Stimulated activated CD8-positive, alpha-beta memory T cell treated with anti-CD3 and anti-CD28 coated beads, Interleukin-2, amount 100 ng/mL, for 1 hour (primary cell): ENCODE data around the gene SPDYE3.
A peak's percentile ranks its signal among the peaks of the same experiment; 100 is the strongest.
"Not testable (repeated sequence)": the region's sequence is repeated elsewhere in the genome, so short reads cannot be mapped to it uniquely, and the experiment has no call there.

ENCODE experiments used
- DNase-seq, 2 donors: peaks; one replicate each; pipeline ENCODE4 v3.0.0-alpha.2; 2020; ENCODE audit warnings: low read depth in 2 of 2

The SPDYE3 gene

GRCh38 chr7:100288258-100288657 lies 19.2 kb upstream of the SPDYE3 start:
- not testable (repeated sequence) for DNase-seq

GRCh38 chr7:100292162-100292561 lies 15.3 kb upstream of the SPDYE3 start:
- DNase-seq = not testable (repeated sequence)

DNA sequence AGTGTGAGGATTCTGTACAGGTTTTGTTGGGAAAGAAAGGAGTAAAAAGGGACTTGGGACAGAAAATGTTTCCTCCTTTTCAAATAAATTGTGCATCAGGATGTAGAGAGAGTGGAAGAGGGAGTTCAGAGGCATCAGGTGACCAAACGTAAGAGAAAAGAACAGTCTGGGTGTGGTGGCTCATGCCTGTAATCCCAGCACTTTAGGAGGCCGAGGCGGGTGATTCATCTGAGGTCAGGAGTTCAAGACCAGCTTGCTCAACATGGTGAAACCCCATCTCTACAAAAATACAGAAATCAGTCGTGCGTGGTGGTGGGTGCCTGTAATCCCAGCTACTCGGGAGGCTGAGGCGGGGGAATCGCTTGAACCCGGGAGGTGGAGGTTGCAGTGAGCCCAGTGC lies 12.2 kb upstream of the SPDYE3 start:
- not testable (repeated sequence) for DNase-seq

DNA sequence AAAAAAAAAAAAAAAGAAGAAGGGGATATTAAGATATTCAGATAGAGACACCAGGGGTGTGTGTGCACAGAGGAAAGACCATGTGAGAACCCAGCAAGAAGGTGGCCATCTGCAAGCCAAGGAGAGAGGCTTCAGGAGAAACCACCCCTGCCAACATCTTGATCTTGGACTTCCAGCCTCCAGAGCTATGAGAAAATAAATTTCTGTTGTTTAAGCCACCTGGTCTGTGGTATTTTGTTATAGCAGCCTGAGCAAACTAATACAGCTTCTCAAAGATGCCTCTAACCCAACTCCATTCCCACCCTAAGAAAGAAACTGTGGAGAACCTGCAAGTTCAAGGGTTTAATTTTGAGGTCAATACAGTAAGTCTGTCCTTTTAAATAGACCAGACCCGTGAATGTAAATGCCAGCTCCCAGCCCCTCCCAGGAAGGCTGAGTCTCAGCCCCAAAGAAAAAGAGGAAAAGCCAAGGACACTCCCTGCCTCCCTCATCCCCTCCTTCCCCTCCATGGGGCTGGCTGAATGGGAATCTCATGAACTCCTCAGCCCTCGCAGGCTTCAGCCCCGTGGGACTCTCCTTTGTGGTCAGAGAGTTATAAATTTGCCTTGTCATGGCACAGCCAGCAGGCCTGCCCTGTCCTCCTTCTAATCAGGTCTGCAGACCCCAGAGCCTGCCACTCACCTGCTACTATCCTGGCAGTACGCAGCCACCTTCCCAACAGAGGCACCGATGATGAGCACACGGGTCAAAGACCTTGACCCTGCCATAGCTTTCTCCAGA lies 9.5 kb upstream of the SPDYE3 start:
- DNase-seq = not testable (repeated sequence)

GRCh38 chr7:100298632-100298895 lies 8.9 kb upstream of the SPDYE3 start:
- not testable (repeated sequence) for DNase-seq

DNA sequence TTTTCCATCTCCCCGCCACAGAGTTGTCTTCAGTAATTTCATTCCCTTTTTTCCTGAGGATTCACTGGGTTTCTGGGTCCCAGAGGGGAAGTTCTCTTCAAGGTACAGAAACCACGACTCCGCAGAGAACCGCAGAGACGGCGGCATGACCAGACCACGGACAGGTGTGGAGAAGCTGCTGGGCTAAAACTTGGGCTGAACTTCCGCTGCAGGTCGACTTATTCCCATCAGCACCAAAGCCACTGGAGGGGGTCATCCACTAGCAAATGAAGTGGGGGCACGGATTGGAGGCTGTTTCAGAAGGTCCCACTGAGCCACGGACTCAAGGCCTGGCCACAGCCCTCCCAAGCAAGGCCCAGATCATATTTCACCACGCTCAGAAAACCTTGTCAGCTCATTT lies 3.0 kb upstream of the SPDYE3 start:
- DNase-seq = not testable (repeated sequence)

DNA sequence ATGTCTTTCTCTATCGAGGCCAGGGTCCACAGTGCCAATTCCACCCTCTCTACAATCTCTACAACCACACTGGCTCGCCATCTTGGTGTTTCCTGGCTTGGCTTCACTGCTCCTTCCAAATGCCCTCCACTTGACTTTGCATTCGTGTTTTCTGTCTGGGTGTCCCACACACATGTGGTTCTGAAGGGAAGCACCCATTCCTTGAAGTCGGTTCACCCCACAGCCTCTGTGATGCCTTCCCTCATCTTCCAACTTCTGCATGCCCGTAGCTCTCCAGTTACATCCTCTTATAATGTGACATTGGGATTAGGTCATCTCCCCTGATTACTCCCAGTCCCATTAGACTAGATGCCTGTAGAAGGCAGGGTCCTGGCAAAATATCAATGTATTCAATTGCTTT lies 10.8 kb downstream of the SPDYE3 start:
- DNase-seq = not testable (repeated sequence)

DNA sequence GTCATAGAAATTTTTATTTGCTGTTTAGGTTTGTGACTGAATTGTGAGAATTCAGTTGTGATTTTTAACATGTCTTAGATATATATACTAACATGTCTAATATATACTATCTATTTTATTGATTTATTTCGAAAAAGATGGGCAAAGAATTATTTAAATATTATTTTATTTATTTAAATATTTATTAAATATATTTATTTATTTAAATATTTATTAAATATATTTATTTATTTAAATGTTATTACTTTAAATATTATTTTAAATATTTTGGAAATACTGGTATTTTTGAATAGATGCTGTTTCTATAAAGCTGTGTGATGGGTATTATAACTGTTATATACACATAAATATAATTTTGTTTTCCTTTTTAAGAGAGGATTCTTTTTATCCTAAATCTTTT lies 14.1 kb downstream of the SPDYE3 start:
- DNase-seq = not testable (repeated sequence)

DNA sequence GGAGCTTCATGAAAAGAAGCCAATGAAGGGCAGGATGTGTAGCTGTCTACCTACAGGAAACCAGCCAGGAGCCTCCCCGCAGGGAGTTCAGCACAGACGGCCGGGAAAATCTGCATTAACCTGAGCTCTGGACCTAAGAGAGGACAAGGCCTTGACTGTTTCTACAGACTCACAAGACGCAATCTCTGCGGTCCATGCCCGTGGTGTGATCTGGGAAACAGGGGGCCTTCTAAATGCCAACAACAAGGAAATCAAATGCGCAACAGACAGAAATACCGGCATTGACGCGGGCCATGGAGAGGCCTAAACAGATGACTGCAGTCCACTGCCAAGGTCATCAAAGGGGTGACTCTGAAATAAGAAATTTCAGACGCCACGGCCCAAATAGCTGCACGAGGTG lies 16.7 kb downstream of the SPDYE3 start:
- DNase-seq = not testable (repeated sequence)

GRCh38 chr7:100325671-100326070 lies 18.2 kb downstream of the SPDYE3 start:
- DNase-seq = not testable (repeated sequence)

GRCh38 chr7:100326914-100327313 lies 19.4 kb downstream of the SPDYE3 start:
- DNase-seq = not testable (repeated sequence)

DNA sequence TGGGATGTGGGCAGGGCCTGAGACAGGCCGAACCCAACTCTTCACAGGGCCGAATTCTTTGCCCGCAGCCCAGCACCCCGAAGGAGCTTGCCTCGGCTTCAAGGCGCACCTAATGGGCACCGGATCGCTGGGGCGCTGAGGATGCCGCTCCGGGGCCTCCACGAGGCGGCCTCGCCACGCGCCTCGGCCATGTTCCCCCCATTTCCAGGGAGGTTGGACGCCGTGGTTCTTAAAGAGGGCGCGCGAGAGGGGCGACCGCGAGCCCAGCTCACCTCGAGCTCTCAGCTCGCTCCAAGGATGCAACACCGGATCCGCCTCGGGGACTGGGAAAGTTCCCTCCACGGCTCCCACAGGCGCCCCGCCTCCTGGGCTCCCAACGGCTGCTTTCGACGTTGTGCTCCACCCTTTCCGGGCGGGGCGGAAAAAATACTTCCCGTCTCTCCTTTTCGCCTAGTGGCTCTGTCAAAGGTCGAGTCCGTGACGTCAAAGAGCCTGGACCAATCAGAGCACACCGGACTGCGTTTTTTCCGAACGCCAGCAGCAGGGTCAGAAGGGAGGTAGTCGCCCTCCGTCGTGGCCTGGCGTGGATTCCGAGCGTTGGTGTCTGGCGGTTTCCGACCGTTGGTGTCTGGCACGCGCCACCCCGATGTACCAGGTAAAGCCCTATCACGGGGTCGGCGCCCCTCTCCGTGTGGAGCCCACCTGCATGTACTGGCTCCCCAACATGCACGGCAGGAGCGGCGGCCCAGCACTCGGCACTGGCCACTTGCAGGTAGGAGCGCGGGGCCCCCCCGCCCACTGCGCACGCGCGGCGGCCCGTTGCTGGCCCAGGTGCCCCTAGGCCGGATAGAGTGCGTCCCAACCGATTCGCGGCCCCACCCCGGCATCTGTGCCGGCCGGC lies 28.3 kb downstream of the SPDYE3 start:
- DNase-seq = peak; percentile 70 to 73

DNA sequence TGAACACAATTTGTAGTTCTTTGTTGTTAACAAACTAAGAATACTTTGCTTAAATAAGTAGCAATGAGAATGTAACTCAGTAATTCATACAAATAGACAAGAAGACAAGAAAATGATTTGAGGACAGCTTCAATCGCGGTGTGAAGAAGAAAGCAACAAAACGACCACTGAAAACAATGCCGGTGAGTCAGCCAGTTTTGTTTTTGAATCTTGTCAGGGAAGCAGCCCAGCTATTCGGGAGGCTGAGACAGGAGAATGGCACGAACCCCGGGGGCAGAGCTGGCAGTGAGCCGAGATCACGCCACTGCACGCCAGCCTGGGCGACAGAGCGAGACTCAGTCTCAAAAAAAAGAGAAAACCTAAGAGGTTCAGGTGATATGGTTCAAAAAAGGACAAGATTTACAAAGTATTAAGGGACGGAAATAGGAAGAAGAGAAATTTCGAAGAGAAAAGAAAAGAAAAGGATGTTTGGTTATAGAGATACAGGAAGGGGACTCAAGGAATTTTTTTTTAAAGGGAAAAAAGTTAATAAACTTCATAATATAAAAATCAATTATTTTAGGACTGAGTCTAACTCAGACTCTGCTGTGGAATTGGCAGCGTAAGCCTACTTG lies 30.7 kb downstream of the SPDYE3 start:
- DNase-seq = not testable (repeated sequence)

- not testable (repeated sequence) for DNase-seq
Measured at GRCh38 chr7:100341286-100341685, 33.8 kb downstream of the SPDYE3 start.

DNA sequence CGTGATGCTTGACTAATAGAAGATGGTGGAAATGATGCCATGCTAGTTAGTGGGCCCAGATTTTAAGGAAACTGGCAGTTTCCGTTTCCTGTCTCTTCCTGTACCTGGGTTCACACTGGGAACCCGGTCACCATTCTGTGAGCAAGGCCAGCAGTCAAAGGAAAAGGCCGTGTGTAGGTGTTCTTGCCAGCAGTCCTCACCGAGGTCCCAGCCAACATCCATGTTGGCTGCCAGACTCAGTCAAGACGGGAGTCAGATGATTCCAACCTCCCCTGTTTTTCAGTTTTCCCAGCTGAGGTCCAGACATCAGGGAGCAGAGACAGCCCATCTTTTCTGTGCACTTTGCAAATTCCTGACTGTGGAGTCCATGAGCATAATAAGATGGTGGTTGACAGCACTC lies 35.3 kb downstream of the SPDYE3 start:
- DNase-seq = no peak

DNA sequence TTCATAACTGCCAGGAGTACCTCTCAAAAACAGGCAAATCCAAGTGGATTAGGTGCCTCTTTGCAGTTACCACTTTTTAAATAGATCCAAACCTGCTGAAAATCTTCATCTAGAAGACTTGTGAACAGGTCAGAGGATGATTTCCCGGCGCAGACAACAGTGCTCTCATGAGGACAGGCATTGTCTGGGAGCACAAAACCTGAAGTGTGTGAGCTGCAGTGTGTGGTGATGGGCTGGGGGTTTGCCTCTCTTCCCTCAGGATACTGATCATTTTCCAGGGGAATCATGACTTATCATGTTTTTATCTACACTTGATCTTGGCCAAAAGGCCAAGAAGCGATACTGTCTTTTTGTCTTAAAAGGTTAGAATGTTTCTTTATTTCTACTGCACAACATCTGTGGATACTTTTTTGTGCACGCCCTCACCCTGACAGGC lies 36.6 kb downstream of the SPDYE3 start:
- not testable (repeated sequence) for DNase-seq

DNA sequence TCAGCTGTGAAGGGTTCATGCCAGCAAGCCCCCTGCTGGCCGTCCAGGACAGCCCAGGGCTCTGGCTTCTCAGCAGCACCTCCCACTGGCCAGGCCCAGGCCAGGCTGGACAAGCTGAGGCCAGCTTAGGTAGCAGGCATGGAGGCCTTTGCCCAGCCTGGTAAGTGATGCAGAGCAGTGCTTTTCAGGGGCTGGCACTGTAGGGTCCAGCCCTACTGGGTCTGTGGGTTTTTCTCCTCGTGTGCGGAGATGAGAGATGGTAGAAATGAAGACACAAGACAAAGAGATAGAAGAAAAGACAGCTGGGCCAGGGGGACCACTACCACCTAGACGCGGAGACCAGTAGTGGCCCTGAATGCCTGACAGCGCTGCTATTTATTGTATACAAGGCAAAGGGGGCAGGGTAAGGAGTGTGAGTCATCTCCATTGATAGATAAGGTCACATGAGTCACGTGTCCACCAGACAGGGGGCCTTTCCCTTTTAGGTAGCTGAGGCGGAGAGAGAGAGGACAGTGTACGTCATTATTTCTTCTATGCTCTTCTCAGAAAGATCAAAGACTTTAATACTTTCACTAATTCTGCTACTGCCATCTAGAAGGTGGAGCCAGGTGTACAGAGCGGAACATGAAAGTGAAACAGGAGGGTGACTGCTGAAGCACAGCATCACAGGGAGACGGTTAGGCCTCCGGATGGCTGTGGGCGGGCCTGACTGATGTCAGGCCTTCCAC lies 37.2 kb downstream of the SPDYE3 start:
- DNase-seq = peak; percentile 40 to 61

DNA sequence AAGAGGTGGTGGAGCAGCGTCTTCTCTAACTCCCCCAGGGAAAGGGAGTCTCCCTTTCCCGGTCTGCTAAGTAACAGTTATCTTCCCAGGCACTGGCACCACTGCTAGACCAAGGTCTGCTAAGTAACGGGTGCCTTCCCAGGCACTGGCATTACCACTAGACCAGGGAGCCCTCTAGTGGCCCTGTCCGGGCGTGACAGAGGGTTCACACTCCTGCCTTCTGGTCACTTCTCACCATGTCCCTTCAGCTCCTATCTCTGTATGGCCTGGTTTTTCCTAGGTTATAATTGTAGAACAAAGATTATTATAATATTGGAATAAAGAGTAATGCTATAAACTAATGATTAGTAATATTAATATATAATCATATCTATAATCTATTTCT lies 37.8 kb downstream of the SPDYE3 start:
- peak in 1 of 2 donors; percentile 57 for DNase-seq

DNA sequence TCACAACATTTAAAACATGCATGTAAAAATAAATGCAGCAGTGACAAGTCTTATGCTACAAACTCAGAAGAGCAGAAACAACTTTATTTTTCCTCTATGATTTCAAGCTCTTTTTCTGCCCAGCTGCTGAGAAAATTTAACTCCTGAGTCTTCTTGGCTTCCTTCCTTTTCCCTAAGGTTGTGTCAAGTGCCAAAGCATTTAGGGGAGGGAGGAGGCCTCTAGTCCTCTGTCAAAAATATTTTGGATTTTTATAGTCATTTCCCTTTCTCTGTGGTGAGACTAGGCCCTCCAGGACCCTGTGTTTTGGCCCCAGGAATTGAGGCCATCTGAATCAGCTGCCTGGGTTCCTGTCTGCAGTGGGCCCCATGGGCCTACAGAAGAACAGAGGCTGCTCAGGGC lies 39.4 kb downstream of the SPDYE3 start:
- no peak for DNase-seq

GRCh38 chr7:100348805-100349204 lies 41.3 kb downstream of the SPDYE3 start:
- no peak for DNase-seq

DNA sequence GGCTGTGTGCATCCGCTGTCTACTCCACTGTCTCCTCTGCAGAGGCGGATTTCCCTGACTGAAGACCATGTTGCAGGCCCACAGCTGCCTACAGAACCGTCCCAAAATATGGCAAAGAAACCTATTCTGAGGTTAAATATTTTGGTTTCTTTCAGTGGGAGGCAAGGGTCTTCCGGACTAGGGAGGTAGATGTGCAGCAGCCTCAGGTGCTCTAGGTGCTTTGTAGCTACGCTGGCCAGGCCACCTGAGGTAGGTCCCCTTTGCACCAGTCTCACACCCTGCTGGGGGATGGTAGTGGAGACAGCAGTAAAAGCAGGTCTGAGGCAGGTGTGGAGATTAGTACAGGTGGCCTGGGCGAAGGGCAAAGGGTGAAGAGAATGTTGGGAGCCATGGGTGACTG lies 42.3 kb downstream of the SPDYE3 start:
- no peak for DNase-seq

DNA sequence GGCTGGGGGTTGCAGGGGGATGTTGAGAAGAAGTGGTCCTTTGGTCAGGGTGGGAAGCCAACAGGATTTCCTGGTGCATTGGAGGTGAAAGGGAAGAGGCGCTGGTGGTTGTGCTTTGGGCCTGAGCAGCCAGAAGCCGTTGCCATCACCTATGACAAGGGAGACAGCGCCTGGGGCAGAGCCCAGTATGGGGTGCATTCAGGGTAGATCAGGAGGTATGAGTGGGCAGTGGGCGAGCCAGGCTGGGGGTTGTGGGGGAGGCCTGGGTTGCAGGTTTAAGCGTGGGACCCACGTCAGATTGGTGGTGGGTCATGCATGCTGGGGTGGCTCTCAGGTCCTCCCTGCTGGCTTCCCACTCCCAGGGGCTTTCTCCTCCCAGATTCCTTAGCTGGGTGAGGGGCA lies 44.2 kb downstream of the SPDYE3 start:
- no peak for DNase-seq
